GM12874 (cell line): ENCODE data around the gene ARL8A.

Experiments used
- CTCF ChIP-seq: IDR thresholded peaks from 2 replicates; pipeline ENCODE4 v1.5.1; 2011; ENCODE audit warnings: low read depth, mild to moderate bottlenecking, control low read depth, low read length, moderate library complexity; ENCODE audit not compliant: insufficient read depth

ARL8A gene

GRCh38 chr1:202133001-202133400 lies 11.5 kb downstream of the ARL8A start:
- TF ChIP-seq CTCF: no peak

- TF ChIP-seq CTCF: no peak
These were observed 12.3 kb downstream of the ARL8A start for GRCh38 chr1:202131956-202132821.

GRCh38 chr1:202130816-202131522 lies 13.6 kb downstream of the ARL8A start:
- no peak for TF ChIP-seq CTCF

GRCh38 chr1:202130297-202130721 lies 14.2 kb downstream of the ARL8A start:
- TF ChIP-seq CTCF: no peak

- TF ChIP-seq CTCF: no peak
These were observed 14.9 kb downstream of the ARL8A start for GRCh38 chr1:202129453-202130296.

GRCh38 chr1:202127836-202128622 lies 16.5 kb downstream of the ARL8A start:
- TF ChIP-seq CTCF: no peak
